K562 (cell line): ENCODE measurements around the gene TRAPPC8. TPM values are rescaled to one million over a fixed set of nuclear protein-coding genes. Genes with fewer than 3 reads are reported as not detected.

Source experiments
- ATF1 ChIP-seq, 2 experiments: fragments of 450-650 bp in 1 of 2; IDR thresholded peaks; 2 replicates each; pipeline ENCODE4 v1.6.1; 2016; ENCODE audit warnings: missing compliant biosample characterization in 1 of 2, missing genetic modification characterization in 1 of 2
- CTBP1 ChIP-seq: fragments of 450-650 bp; IDR thresholded peaks from 2 replicates; pipeline ENCODE4 v1.6.1; 2016; ENCODE audit warnings: borderline replicate concordance
- EP300 ChIP-seq: IDR thresholded peaks from 2 replicates; pipeline ENCODE4 v1.6.1; 2012; ENCODE audit warnings: low read length, improper control_type of control experiment
- ETV5 ChIP-seq: sonication (generic); formaldehyde crosslinking; IDR thresholded peaks from 2 replicates; pipeline ENCODE4 v1.4.0; 2020; ENCODE audit warnings: low read depth, mild to moderate bottlenecking, missing genetic modification reagents
- FOXA1 ChIP-seq: fragments of 450-650 bp; IDR thresholded peaks from 2 replicates; pipeline ENCODE4 v1.6.1; 2016; ENCODE audit warnings: mild to moderate bottlenecking, borderline replicate concordance
- HES1 ChIP-seq: fragments of 450-650 bp; IDR thresholded peaks from 2 replicates; pipeline ENCODE4 v1.6.1; 2016; ENCODE audit warnings: low read depth, mild to moderate bottlenecking, moderate library complexity
- KLF13 ChIP-seq: fragments of 450-650 bp; IDR thresholded peaks from 2 replicates; pipeline ENCODE4 v1.6.1; 2016; ENCODE audit warnings: missing genetic modification characterization, low read depth, mild to moderate bottlenecking, missing compliant biosample characterization, moderate library complexity, borderline replicate concordance
- KLF16 ChIP-seq: IDR thresholded peaks from 2 replicates; pipeline ENCODE4 v1.6.1; 2016; ENCODE audit warnings: antibody characterized with exemption
- MAFG ChIP-seq: fragments of 450-650 bp; conservative IDR thresholded peaks from 2 replicates; pipeline ENCODE4 v1.6.1; 2016; ENCODE audit warnings: missing genetic modification characterization, missing compliant biosample characterization
- MNT ChIP-seq, 2 experiments: fragments of 450-650 bp; conservative IDR thresholded peaks; 2 replicates each; pipeline ENCODE4 v1.6.1; 2017; ENCODE audit warnings: mild to moderate bottlenecking in 2 of 2, moderate library complexity in 2 of 2
- NBN ChIP-seq: fragments of 450-650 bp; IDR thresholded peaks from 2 replicates; pipeline ENCODE4 v1.6.1; 2016; ENCODE audit warnings: low read depth, mild to moderate bottlenecking
- NFXL1 ChIP-seq: fragments of 450-650 bp; formaldehyde crosslinking; IDR thresholded peaks from 2 replicates; pipeline ENCODE4 v1.4.0; 2021; ENCODE audit warnings: mild to moderate bottlenecking
- NONO ChIP-seq, 2 experiments: fragments of 200-400 bp in 1 of 2; fragments of 450-650 bp in 1 of 2; formaldehyde crosslinking in 1 of 2; IDR thresholded peaks; 2 replicates each; pipeline ENCODE4 v1.6.1; 2017; ENCODE audit warnings: low read depth in 2 of 2, mild to moderate bottlenecking in 2 of 2, moderate library complexity in 2 of 2, low read length in 1 of 2
- NRF1 ChIP-seq, 2 experiments: fragments of 450-650 bp; IDR thresholded peaks in 1 of 2; conservative IDR thresholded peaks in 1 of 2; 2 replicates each; pipeline ENCODE4 v1.6.1; 2014; ENCODE audit warnings: mild to moderate bottlenecking in 2 of 2
- NUFIP1 ChIP-seq: fragments of 450-650 bp; IDR thresholded peaks from 2 replicates; pipeline ENCODE4 v1.6.1; 2018; ENCODE audit not compliant: partially characterized antibody
- PYGO2 ChIP-seq: fragments of 450-650 bp; IDR thresholded peaks from 2 replicates; pipeline ENCODE4 v1.6.1; 2016; ENCODE audit warnings: mild to moderate bottlenecking, missing genetic modification characterization, moderate library complexity, missing compliant biosample characterization
- THRB ChIP-seq: fragments of 450-650 bp; formaldehyde crosslinking; conservative IDR thresholded peaks from 2 replicates; pipeline ENCODE4 v1.4.0; 2022; ENCODE audit warnings: mild to moderate bottlenecking, missing genetic modification characterization
- ZNF239 ChIP-seq: fragments of 250-450 bp; sonication (Bioruptor Pico); IDR thresholded peaks from 2 replicates; pipeline ENCODE4 v1.4.0; 2020; ENCODE audit warnings: mild to moderate bottlenecking
- ZNF311 ChIP-seq: fragments of 250-450 bp; sonication (Bioruptor Pico); IDR thresholded peaks from 2 replicates; pipeline ENCODE4 v1.4.0; 2020; ENCODE audit warnings: mild to moderate bottlenecking, moderate library complexity
- polyA plus RNA-seq, 8 experiments: library from polyadenylated mRNA; depleted of rRNA in 4 of 8; stranded (reverse) in 5 of 8; unstranded in 3 of 8; fragments of >200 nt; fragmentation: Nextera tagmentation in 2 of 8; fragmentation: Illumina TruSeq in 1 of 8; extraction: Ambion mirVana in 2 of 8; extraction: Trizol in 1 of 8; gene quantifications; 2 replicates each; pipeline versions ENCODE4 v1.2.1 to v1.2.3, GENCODE V29; 2011 to 2014; ENCODE audit warnings: inconsistent platforms in 1 of 8, missing spikeins in 1 of 8
- total RNA-seq, 7 experiments: library from RNA; depleted of rRNA in 6 of 7; stranded (reverse); fragments of >200 nt in 6 of 7; fragmentation: Illumina TruSeq in 2 of 7; extraction: Trizol in 2 of 7; gene quantifications; 2 replicates each; pipeline versions ENCODE4 v1.2.1 to v1.2.3, GENCODE V29; 2011 to 2021; ENCODE audit warnings: low replicate concordance in 1 of 7
- TF ChIP-seq, protein P1 (sequence below): sonication (generic); IDR thresholded peaks from 2 replicates; pipeline ENCODE4 v1.6.1; 2016
- TF ChIP-seq, protein P2 (sequence below), 2 experiments: fragments of 200-800 bp in 1 of 2; sonication (Bioruptor generic) in 1 of 2; sonication (generic) in 1 of 2; formaldehyde crosslinking in 1 of 2; IDR thresholded peaks in 1 of 2; conservative IDR thresholded peaks in 1 of 2; 2 replicates each; pipeline versions ENCODE4 v1.5.0 to v1.6.1; 2016 to 2020; ENCODE audit warnings: missing compliant biosample characterization in 1 of 2, missing genetic modification characterization in 1 of 2, missing genetic modification reagents in 1 of 2

TRAPPC8 gene
- total and polyA plus RNA-seq, 9 of the 15 experiments (the other 6 are each of a cell fraction or from before 2014, with no cell fraction given) = 20.1 to 111 (median 35.6) TPM

DNA sequence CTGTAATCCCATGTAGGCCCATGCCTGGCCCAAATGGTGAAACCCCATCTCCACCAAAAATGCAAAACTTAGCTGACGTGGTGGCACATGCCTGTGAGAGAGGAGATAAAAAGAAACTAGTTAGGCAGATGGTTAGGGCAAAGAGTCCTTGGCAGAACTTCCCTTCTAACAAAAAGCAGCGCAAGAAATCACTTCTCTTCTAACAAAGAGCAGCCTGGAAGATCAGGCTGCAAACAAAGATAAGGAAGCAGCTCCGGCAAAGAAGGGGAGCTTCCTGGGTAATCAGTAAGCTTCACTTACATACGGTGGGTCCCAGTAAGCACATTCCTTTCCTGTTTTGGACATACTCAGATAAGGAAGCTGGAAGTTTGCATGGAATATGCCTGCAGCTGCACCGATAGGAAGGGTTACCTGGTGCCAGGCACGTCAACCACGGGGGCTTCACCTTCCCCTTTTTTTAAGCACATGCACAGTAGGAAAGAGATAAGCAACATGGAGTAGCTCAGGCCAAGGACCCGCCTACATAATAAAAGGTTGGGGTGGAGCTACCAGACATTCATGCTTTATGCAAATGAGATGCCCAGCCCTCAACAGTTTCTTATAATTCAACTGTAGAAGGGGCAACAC is 121.3 kb downstream of the TRAPPC8 start (continued):
- TF ChIP-seq NRF1 (conservative IDR thresholded peaks at IDR 0.05 in 1 of 2, IDR thresholded peaks at IDR 0.05 in 1 of 2) (peak; percentile 39 to 42), NBN (peak; percentile 65), KLF16 (peak; percentile 87), FOXA1 (no peak), NUFIP1 (no peak), NFXL1 (CRISPR knock-in tag) (peak; percentile 70; the same call in 1 of the 2 replicates), HES1 (peak; percentile 90), MAFG (tag) (peak; percentile 37; the same call in 1 of the 2 replicates), PYGO2 (tag) (peak; percentile 84), ATF1 (CRISPR knock-in tag; IDR thresholded peaks at IDR 0.05) (no peak), ATF1 (tag; IDR thresholded peaks at IDR 0.05) (peak; percentile 71), KLF13 (tag) (peak; percentile 76; the same call in 1 of the 2 replicates), MNT (conservative IDR thresholded peaks at IDR 0.05) (peak in 1 of 2 experiments; percentile 79; a peak in 2 of 4 replicates), NONO (IDR thresholded peaks at IDR 0.05; ENCODE audit: low read depth in 2 of 2, low read length in 1 of 2) (peak in 1 of 2 experiments; percentile 57; a peak in 1 of 4 replicates), ZNF239 (peak; percentile 66), ZNF311 (CRISPR knock-in tag) (0 out of 2 replicates have a peak, but pooled peaks have one; percentile 26), CTBP1 (peak; percentile 98), THRB (CRISPR knock-in tag) (0 out of 2 replicates have a peak, but pooled peaks have one; percentile 51), ETV5 (CRISPR knock-in tag) (peak; percentile 67), EP300 (peak; percentile 82)
- TF ChIP-seq, protein P1, sequence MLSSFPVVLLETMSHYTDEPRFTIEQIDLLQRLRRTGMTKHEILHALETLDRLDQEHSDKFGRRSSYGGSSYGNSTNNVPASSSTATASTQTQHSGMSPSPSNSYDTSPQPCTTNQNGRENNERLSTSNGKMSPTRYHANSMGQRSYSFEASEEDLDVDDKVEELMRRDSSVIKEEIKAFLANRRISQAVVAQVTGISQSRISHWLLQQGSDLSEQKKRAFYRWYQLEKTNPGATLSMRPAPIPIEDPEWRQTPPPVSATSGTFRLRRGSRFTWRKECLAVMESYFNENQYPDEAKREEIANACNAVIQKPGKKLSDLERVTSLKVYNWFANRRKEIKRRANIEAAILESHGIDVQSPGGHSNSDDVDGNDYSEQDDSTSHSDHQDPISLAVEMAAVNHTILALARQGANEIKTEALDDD = peak; percentile 92
- TF ChIP-seq, protein P2, sequence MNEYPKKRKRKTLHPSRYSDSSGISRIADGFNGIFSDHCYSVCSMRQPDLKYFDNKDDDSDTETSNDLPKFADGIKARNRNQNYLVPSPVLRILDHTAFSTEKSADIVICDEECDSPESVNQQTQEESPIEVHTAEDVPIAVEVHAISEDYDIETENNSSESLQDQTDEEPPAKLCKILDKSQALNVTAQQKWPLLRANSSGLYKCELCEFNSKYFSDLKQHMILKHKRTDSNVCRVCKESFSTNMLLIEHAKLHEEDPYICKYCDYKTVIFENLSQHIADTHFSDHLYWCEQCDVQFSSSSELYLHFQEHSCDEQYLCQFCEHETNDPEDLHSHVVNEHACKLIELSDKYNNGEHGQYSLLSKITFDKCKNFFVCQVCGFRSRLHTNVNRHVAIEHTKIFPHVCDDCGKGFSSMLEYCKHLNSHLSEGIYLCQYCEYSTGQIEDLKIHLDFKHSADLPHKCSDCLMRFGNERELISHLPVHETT (CRISPR knock-in tag; conservative IDR thresholded peaks at IDR 0.05 in 1 of 2, IDR thresholded peaks at IDR 0.05 in 1 of 2) = peak in 1 of 2 experiments; percentile 90; a peak in 2 of 4 replicates
